Activated T-helper 1 cell treated with Interleukin-2 at 50 U/mL for 16 hours (primary cell): ENCODE measurements around the gene EDIL3.

Experiments used
- DNase-seq: peaks from one replicate; pipeline ENCODE4 v3.0.0-alpha.2; 2020; ENCODE audit warnings: low read depth

EDIL3 gene

GRCh38 chr5:84384604-84385575 is at the start of gene EDIL3:
Gene EDIL3, minus strand, starts transcription at chr5:84384880. Its CDS starts 506 bp downstream, at chr5:84384374.
- no peak for DNase-seq

GRCh38 chr5:84433461-84433860 is 48.8 kb upstream of the EDIL3 start:
- no peak for DNase-seq

- DNase-seq = no peak
These were observed 46.4 kb upstream of the EDIL3 start for GRCh38 chr5:84430863-84431663.

- DNase-seq = no peak
These were observed 45.4 kb upstream of the EDIL3 start for GRCh38 chr5:84430079-84430478.

- no peak for DNase-seq
These were observed 40.7 kb upstream of the EDIL3 start for GRCh38 chr5:84425365-84425881.

GRCh38 chr5:84419742-84420141 is 35.1 kb upstream of the EDIL3 start:
- DNase-seq = no peak

- no peak for DNase-seq
These were observed 27.3 kb upstream of the EDIL3 start for GRCh38 chr5:84411832-84412605.

GRCh38 chr5:84406111-84406510 is 21.4 kb upstream of the EDIL3 start:
- no peak for DNase-seq

GRCh38 chr5:84403773-84404172 is 19.1 kb upstream of the EDIL3 start:
- no peak for DNase-seq

GRCh38 chr5:84397385-84397784 is 12.7 kb upstream of the EDIL3 start:
- no peak for DNase-seq

- DNase-seq = no peak
These were observed 9.3 kb upstream of the EDIL3 start for GRCh38 chr5:84393969-84394368.

- no peak for DNase-seq
These were observed 8.2 kb upstream of the EDIL3 start for GRCh38 chr5:84392836-84393235.

- DNase-seq = no peak
These were observed 1.0 kb upstream of the EDIL3 start for GRCh38 chr5:84385705-84386104.

GRCh38 chr5:84383816-84384603 is 670 bp downstream of the EDIL3 start:
- DNase-seq = no peak

GRCh38 chr5:84383296-84383815 is 1.3 kb downstream of the EDIL3 start:
- no peak for DNase-seq

- DNase-seq = no peak
These were observed 2.1 kb downstream of the EDIL3 start for GRCh38 chr5:84382363-84383295.

- no peak for DNase-seq
These were observed 2.9 kb downstream of the EDIL3 start for GRCh38 chr5:84381502-84382362.

- DNase-seq = no peak
These were observed 4.9 kb downstream of the EDIL3 start for GRCh38 chr5:84379749-84380148.

- DNase-seq = no peak
These were observed 5.7 kb downstream of the EDIL3 start for GRCh38 chr5:84378961-84379360.
